Measurements from ENCODE around the gene IGSF23.
"Not testable (repeated sequence)": the region's sequence is repeated elsewhere in the genome, so short reads cannot be mapped to it uniquely, and the experiment has no call there.

The IGSF23 gene

DNA sequence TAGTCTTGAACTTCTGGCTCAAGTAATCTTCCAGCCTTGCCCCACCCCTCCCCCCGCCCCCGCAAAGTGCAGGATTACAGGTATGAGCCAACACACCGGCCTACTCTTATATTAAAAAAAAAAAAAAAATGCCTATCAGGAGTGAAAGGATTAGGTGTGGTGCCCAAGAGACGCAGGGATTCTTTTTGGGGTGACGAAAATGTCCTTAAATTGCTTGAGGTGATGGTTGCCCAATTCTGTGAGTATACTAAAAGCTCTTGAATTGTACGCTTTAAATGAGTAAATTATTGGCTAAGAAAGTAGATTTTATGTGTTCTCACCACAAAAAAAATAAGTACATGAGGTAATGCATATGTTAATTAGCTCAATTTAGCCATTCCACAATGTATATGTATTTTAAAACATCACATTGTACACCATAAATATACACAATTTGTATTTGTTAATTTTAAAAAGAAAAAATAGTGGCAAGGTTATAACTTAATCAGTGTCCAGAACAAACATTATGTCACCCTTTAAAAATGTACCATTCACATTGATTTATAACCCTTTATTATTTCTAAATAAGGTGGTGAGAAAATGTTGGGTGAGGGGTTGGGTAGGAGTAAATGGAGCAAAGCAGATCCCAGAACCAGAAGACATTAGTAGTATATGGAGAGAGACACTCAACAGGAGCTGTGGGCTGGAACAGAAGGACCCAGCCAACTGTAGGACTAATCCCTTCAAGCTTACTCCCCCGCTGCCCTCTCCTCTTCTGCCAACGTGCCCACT lies 3.9 kb downstream of the IGSF23 start:
- DNase-seq, result no peak

DNA sequence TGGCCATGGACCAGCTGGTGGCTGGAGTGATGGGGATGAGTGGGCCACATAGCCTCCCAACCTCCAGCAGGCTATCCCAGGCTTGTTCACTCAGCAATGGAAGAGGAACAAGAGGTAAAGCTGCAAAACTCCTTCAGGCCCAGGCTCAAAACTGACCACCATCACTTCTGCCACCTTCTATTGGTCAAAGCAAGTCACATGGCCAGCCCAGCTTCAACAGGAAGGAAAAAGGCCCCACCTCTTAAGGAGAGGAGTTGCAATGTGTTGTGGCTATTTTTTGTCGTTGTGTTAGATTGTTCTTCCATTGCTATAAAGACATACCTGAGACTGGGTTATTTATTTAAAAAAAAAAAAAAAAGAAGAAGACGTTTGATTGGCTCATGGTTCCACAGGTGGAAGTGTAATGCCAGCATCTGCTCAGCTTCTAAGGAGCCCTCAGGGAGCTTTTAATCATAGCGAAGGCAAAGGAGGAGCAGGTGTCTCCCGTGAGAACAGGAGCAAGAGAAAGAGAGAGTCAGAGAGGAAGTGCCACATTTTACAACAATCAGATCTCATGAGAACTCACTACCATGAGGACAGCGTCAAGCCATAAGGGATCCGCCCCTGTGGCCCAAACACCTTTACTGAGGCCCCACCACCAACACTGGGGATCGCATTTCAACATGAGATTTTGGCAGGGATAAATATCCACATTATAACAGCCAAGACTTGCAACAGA lies 5.4 kb downstream of the IGSF23 start:
- DNase-seq, result no peak

DNA sequence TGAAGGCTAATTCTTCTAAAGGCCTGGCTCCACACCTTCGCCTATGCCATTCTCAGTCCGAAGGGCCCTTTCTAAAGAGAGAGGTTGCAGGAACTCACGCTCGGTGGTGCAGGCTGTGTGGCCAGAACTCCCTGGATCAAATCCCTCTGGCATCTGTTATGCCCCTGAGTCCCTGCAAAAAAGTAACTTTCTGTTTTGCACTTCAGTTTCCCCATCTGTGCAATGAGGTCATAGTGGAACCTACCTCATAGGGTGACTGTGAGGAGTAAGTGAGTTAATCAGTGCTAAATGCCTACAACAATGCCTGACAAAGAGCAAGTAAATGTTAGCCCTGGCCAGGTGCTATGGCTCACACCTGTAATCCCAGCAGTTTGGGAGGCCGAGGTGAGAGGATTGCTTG lies 7.3 kb downstream of the IGSF23 start:
- DNase-seq, result no peak

DNA sequence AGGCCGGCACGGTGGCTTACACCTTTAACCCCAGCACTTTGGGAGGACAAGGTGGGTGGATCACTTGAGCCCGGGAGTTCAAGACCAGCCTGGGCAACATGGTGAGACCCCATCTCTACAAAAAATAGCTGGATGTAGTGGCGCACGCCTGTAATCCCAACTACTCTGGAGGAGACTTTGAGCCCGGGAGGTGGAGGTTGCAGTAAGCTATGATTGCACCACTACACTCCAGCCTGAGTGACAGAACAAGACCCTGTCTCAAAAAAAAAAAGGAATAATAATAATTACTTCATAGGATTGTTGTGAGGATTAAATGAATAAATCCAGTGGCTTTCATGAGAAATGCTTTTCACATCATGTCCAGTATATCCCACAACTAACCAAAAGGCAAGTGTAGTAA lies 8.0 kb downstream of the IGSF23 start:
- no peak for DNase-seq

DNA sequence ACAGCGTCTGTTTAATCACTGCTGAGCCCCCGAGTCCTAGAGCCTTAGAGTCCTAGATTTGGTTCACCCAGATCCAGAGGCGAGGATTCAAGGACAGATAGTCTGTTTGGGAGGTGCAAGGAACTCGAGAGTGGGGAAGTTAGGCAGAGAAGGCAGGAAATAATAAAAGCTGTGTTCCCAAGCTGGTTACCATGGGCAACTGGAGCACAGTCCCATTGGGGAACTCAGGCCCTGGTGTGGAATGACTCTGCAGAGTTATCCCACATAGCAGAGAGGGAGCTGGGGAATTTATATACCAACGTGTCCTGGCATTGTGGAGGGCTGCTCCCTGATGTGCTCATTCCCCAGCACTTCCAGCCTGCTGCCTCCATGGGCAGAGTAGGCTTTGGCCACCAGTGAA lies 9.7 kb downstream of the IGSF23 start:
- DNase-seq, result no peak

DNA sequence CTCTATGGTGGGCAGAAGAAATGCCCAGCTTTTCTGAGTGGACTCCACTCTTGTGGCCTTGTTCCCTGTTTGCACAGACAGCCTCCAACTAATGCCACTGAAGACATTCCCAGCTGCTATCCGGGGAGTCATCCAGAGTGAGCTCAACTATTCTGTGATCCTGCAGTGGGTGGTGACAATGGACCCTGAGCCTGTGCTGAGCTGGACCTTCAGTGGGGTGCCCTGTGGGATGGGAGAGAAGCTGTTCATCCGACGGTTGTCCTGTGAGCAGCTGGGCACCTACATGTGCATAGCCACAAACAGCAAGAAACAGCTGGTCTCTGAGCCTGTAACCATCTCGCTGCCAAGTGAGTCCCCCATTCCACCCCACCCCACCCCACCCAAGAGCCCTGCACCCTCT lies 10.3 kb downstream of the IGSF23 start:
- no peak for DNase-seq

DNA sequence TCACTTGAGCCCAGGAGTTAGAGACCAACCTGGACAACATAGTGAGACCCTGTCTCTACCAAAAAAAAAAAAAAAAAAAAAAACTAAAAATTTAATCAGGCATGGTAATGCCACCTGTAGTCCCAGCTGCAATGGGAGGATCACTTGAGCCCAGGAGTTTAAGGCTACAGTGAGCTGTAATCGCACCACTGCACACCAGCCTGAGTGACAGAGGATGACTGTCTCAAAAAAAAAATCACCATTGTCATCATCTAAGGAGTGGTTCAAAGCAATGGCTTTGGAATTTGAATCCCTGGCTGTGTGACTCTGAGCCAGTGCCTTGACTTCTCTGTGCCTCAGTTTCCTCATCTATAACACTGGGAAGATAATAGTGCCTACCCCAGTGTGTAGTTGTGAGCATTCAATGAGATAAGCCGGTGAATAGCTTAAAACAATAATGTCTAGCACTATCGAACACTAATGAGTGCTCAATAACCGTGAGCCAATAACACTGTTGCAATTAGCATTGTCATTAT lies 11.5 kb downstream of the IGSF23 start:
- DNase-seq, result no peak

DNA sequence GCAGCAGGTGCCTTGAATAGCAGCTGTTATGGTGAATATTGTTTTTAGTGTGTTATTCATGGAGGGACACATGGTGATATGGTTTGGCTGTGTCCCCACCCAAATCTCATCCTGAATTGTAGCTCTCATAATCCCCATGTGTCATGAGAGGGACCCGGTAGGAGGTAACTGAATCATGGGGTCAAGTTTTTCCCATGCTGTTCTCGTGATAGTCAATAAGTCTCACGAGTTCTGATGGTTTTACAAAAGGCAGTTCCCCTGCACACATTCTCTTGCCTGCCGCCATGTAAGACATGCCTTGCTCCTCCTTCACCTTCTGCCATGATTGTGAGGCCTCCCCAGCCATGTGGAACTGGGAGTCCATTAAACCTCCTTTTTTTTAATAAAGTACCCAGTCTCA lies 12.3 kb downstream of the IGSF23 start:
- not testable (repeated sequence) for DNase-seq

DNA sequence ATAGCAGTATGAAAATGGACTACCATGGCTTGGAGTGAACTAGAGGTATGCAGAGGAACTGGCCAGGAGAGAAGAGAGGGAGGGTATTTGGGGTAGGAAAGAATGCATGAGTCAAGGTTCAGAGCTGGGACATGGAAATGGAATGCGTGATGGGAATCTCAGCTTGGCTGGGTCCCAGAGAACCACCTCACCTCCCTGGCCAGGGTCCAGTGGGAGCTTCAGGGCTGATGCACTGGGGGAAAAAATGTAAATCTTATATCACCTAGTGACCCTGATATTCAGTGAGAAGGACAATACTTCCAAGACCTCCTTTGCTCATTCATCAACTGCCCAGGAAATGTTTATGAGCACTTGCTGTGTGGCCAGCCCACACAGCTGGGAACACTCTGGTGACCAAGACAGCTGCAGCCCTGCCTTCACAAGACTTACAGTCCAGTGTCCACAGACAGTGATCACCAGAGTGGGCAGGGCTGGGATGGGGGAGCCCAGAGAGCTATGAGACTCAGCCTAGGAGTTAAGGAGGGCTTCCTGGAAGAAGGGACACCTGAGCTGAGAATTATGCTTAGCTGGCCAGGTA lies 12.8 kb downstream of the IGSF23 start:
- DNase-seq, result no peak

DNA sequence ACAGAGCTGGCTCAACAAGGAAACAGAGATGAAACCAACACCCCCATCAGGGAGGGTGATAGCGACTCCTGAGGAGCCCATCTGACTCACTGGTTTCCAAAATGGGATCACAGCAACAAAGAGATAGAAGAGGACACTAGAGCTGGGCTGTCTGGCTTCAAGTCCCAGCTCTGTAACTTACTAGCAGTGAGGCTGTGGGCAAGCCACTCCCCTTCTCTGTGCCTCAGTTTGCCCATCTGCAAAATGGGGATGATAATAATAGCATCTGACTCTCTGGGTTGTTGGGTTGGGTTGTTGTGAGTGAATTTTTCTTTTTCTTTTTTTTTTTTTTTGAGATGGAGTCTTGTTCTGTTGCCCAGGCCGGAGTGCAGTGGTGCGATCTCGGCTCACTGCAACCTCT lies 14.3 kb downstream of the IGSF23 start:
- no peak for DNase-seq

DNA sequence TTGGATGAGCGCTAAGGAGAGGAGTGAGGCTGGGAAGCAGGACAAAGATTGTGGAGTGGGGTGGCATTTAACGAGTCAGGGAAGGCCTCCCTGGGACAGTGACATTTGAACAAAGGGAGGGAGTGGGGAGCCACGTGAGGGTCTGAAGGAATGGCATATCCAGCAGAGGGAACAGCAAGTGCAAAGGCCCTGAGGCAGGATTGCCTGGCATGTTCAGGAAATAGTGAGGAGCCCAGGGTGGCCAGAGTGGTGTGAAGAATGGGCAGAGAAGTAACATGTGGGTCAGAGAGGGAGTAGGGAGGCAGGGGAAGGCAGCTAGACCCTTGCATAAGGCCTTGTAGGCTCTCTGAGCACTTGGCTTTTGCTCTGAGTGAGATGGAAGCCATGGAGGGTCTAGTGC lies 15.4 kb downstream of the IGSF23 start:
- DNase-seq, result no peak

DNA sequence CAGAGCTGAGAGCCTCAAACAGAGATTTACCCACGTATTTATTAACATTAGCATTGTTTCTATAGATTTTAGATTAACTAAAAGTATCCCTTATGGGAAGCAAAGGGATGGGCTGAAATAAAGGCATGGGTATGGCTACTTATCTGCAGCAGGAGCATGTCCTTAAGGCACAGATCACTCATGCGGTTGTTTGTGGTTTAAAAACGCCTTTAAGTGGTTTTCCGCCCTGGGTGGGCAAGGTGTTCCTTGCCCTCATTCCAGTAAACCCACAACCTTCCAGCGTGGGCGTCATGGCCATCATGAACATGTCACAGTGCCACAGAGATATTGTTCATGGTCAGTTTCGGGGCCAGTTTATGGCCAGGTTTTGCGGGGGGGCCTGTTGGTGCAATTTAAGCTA lies 18.2 kb downstream of the IGSF23 start:
- not testable (repeated sequence) for DNase-seq

DNA sequence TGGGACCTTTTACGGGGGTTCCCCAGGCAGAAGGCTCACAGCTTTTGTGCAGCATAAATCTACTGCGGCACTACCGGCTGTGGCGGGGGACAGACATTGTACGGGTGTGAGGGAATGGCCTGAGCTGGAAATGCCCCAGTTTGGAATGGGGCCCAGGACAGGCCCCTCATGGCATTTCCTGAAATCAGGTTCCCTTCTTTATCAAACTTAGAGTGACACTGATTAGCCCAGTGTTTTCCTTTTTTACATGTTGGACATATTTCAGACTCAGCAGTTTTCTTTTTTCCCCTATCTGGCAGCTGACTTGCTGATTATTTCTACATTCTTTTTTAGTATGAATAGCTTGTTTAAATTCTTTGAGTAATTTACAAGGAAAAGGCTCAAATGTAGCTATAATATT lies 20.7 kb downstream of the IGSF23 start:
- not testable (repeated sequence) for DNase-seq

DNA sequence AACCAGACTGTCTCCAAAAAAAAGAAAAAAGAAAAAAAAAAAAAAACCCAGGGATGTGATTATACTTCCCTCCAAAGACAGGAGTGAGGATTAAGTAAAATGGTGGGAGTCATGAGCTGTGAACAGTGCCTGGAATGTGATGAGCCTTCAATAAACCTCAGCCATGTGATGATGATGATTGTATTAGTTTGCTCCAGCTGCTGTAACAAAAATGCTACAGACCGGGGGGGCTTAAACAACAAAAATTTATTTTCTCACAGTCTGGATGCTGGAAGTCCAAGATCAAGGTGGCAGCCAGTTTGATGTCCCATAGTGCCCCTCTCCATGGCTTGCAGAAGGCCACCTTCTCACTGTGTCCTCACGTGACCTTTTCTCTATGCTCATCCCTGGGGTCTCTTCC lies 21.4 kb downstream of the IGSF23 start:
- DNase-seq, result no peak

DNA sequence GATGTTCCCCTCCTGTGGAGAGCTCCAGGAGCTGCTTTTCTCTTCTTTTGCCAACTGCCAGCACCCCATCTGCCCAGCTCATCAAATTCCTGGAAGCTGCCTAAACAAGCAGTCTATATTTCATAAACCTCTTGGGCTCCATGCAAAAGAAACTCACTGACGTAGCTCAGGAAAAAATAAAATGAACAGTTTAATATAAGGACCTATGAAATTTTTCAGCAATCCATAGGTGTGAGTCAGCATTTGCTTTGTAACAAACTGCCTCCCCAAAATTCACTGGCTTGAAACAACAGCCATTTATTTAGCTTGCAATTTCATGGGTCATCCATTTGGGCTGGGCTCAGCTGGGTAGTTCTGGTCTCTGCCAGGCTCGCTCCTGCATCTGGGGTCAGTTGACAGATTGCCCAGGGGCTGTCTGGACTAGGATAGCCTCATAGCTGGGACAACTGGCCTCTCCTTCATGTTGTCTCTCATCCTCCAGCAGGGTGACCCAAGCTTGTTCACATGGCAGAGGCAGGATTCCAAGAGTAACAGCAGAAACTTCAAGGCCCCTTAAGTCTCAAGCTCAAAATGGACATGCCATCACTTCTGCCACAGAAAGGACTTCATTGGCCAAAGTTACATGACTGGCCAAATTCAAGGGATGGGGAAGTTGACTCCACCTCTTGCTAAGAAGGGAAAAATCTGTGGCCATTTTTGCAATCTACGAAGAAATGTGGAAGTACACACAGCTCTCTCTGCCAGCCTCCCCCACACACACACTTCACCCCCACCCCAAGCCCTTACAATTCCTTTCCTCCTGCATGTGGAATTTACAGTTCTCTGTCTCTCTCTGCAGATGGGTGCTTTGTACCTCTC lies 22.4 kb downstream of the IGSF23 start:
- DNase-seq, result no peak

DNA sequence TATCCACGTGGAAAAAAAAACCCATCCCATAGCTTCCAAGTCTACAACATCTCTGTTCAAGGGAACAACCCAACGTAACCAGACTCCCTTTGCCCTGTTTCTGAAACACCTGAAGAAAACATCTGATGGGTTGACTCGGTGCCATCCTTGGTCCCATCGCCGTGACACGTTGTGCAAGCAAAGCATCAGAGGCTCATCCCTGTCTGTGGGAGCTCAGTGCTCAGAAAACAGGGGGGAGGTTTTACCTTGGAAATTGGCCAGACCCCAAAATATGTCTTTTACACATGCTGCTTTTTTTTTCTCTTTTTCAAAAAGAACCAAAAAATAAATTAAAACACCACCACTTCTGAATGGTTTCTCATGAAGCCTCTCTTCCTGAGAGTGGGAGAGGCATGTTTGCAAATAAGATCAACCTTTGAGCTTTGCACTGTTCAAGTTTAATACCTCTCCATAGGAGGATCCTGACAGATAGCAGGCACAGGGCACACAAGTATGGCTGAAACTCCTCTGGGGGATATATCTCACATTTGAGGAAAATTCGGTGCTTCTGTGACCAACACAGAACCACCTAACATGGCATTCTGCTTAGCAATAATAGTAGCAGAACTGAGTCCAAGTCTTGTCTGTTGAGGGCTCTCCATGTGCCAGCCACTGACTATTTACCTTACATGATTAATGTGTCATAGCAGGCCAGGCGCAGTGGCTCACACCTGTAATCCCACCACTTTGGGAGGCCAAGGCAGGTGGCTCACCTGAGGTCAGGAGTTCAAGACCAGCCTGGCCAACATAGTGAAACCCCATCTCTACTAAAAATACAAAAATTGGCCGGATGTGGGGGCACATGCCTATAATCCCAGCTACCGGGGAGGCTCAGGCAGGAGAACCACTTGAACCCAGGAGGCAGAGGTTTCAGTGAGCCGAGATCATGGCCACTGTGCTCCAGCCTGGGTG lies 23.4 kb downstream of the IGSF23 start:
- DNase-seq, result no peak

DNA sequence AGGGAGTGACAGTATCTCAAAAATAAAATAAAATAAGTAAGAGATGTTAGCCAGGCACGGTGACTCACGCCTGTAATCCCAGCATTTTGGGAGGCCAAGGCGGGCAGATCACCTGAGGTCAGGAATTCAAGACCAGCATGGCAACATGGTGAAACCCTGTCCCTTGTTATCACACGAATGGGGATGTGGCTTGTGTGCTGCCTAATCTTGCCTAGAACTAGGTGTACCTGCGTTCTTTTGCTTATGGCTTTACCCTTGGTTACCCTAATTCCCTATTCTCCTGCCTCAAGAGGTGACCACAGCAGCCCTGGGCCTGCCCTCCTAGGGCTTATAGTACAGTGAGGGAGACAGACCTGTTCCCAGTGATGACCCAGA lies 24.0 kb downstream of the IGSF23 start:
- no peak for DNase-seq

DNA sequence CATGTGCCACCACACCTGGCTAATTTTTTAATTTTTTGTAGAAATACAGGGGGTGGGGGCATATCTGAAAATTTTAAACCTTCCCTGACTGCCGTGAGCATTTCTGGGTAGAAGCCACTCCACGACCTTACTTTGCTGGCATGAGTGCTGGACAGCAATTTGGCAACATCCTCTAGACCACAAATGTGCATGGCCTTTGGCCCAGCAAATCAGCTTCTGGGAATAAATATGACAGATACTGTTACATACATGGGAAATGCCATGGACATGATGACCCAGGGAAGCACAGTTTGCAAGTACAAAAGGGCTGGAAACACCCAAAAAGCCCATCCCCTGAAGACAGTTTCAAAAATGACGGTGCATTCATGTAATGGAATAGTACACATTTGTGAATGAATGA lies 27.2 kb downstream of the IGSF23 start:
- no peak for DNase-seq

DNA sequence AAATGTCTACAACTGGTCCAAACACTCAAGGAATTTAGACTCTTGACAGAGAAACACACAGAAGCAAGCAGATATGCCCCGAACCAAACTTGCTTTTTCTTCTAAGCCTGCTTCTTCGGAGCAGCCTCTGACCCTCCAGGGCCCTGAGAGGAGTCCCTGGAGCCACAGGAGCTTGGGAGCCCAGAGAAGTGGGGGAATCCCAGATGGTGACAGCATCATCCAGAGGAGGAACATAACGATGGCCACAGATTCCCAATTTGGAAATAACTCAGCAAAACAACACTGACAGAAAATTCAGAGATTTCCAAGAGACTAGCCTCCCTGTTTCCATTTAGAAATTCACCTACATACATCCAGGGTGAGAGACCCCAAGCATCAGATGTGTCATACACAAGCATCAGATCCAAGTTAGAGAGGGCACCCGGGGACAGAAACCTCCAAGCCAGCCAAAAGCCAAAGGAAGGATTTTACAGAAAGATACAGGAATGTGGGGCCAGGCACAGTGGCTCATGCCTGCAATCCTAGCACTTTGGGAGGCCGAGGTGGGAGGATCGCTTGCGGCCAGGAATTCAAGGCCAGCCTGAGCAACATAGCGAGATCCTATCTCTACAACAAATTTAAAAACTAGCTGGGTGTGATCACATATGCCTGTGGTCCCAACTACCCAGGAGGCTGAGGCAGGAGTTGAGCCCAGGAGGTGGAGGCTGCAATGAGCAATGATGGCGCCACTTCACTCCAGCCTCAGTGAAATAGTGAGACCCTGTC lies 28.3 kb downstream of the IGSF23 start:
- no peak for DNase-seq

DNA sequence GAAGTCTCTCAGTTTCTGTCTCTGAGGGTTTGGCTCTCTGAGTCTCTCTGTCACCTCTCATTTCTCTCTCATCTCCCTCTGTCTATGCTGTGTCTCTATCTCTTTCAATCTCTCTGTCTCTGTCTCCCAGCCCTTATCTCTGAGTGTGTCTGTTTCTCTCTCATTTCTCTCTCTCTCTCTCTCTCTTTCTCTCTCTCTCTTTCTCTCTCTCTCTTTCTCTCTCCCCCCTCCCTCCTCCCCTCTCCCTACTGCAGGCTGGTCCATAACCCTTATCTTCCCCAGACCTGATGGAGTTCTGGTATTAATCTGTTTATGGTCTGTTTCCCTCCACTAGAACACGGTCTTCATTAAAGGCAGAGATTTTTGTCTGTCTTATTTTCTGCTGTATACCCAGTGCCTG lies 29.0 kb downstream of the IGSF23 start:
- DNase-seq, result no peak

All from stimulated activated CD4-positive, alpha-beta T cell treated with anti-CD3 and anti-CD28 coated beads, Interleukin-2, amount 100 ng/mL, for 48 hours (primary cell).